ENCODE measurements around the gene AHDC1. TPM values are rescaled to one million over a fixed set of nuclear protein-coding genes. Genes with fewer than 3 reads are reported as not detected.

Gene AHDC1
- total RNA-seq, 1 experiment from 2014 or later, result 20.8 TPM

DNA sequence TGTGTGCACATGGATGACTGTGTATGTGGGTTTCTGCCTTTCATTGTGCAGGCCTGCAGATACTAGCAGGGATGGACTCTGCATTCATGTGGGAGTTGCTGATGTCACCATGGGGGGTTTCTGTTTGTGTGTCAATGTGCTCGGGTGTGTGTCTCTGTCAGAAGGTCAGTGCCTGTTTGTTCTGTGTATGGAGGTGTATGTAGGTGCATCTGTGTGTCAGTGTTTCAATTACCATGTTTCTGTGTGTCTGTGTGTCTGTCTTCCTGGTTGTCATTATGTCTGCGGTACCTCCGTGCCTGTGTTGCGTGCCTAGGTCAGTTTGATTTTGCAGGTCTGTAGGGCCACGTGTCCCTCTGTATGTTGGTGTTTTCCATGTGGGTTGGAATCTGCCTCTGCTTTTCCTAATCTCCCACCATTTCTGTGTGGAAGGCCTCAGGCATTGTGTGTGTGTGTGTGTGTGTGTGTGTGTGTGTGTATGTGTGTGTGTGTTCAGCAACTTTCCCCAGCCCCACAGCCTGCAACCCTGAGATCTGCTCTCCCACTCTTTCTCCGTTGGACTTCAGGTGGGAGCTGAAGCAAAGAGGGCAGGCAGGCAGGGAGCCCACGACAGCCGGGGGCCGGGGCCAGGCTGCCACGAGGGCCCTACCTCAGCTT, 77.2 kb downstream of the AHDC1 start:
- Mint-ChIP-seq H3K4me3 (ENCODE audit: low read depth, unreplicated experiment) (no peak overlapping the region), H3K4me1 (ENCODE audit: low read depth, unreplicated experiment) (peaks cover 12% of the 10 kb centered on the region), H3K9me3 (ENCODE audit: low read depth, unreplicated experiment) (no peaks in the 10 kb centered on the region), H3K27me3 (ENCODE audit: unreplicated experiment) (no peaks in the 10 kb centered on the region), H3K36me3 (ENCODE audit: insufficient read depth, unreplicated experiment) (peaks cover 16% of the 10 kb centered on the region), H3K27ac (ENCODE audit: unreplicated experiment) (peak overlapping the region; percentile 51)
- BruUV-seq (replicated peaks), result no TSS peak
- intact Hi-C loops (cut with micrococcal nuclease; ENCODE audit: unreplicated experiment), result no loop called here
- no peak for DNase-seq
- TF ChIP-seq, protein P1, sequence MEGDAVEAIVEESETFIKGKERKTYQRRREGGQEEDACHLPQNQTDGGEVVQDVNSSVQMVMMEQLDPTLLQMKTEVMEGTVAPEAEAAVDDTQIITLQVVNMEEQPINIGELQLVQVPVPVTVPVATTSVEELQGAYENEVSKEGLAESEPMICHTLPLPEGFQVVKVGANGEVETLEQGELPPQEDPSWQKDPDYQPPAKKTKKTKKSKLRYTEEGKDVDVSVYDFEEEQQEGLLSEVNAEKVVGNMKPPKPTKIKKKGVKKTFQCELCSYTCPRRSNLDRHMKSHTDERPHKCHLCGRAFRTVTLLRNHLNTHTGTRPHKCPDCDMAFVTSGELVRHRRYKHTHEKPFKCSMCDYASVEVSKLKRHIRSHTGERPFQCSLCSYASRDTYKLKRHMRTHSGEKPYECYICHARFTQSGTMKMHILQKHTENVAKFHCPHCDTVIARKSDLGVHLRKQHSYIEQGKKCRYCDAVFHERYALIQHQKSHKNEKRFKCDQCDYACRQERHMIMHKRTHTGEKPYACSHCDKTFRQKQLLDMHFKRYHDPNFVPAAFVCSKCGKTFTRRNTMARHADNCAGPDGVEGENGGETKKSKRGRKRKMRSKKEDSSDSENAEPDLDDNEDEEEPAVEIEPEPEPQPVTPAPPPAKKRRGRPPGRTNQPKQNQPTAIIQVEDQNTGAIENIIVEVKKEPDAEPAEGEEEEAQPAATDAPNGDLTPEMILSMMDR (IDR thresholded peaks at IDR 0.05; ENCODE audit: unreplicated experiment), result no peak
- CTCF ChIA-PET, result interaction anchor here (0.6 kb wide), 1 partner anchor 104 kb away, joined by 5 read pairs; no protein-coding TSS in a partner anchor

DNA sequence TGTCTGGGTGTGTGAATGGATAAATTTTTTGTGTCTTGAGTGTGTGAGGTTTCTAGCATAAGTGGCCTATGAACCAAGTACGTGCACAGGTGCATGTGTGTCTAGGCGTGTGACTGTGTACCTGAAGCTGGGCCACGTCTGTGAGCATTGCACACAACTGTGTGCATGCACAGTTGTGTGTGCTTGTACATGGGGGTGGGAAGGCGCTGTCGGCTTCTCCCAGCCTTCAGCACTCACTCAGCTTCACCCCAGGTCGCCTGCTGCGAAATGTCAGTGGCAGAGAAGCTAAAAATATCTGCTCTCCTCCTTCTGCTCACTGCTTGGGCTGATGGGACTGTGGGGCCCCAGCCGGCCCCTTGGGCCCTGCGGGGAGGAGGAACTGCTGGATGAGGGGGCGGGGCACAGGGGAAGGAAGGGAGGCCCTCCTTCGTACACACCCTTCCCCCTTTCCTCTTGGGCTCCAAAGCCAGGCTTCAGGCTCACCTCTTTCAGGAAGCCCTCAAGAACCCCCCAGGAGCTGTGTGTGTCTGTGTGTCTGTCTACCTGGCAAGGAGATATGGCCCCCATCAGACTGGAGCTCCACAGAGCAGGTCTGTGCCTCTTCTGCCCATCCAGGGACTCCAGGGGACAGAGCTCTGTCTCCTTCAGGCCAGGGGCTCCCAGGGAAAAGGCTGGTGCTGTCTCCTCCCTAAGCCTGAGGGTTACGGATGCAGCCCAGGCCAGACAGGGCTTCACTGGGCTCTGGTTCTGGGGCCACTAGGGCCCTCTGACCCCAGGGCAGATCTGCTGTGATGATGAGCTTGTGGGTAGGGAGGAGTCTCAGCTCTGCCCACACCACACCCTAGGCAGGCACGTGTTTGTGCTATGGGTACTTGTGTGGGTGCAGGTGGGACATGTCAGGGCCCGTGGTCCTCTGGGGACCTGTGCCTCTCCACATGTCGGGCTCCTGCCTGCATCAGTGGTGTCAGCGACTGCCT, 78.4 kb downstream of the AHDC1 start:
- CTCF ChIA-PET, result no interaction called here
- no peak for DNase-seq
- Mint-ChIP-seq H3K27me3 (ENCODE audit: unreplicated experiment) (no peaks in the 10 kb centered on the region), H3K27ac (ENCODE audit: unreplicated experiment) (no peak overlapping the region), H3K36me3 (ENCODE audit: insufficient read depth, unreplicated experiment) (peaks cover 16% of the 10 kb centered on the region), H3K9me3 (ENCODE audit: low read depth, unreplicated experiment) (no peaks in the 10 kb centered on the region), H3K4me1 (ENCODE audit: low read depth, unreplicated experiment) (peaks cover 13% of the 10 kb centered on the region), H3K4me3 (ENCODE audit: low read depth, unreplicated experiment) (no peak overlapping the region)
- TF ChIP-seq, protein P1 (IDR thresholded peaks at IDR 0.05; ENCODE audit: unreplicated experiment), result no peak
- BruUV-seq (replicated peaks), result no TSS peak
- intact Hi-C loops (cut with micrococcal nuclease; ENCODE audit: unreplicated experiment), result no loop called here

DNA sequence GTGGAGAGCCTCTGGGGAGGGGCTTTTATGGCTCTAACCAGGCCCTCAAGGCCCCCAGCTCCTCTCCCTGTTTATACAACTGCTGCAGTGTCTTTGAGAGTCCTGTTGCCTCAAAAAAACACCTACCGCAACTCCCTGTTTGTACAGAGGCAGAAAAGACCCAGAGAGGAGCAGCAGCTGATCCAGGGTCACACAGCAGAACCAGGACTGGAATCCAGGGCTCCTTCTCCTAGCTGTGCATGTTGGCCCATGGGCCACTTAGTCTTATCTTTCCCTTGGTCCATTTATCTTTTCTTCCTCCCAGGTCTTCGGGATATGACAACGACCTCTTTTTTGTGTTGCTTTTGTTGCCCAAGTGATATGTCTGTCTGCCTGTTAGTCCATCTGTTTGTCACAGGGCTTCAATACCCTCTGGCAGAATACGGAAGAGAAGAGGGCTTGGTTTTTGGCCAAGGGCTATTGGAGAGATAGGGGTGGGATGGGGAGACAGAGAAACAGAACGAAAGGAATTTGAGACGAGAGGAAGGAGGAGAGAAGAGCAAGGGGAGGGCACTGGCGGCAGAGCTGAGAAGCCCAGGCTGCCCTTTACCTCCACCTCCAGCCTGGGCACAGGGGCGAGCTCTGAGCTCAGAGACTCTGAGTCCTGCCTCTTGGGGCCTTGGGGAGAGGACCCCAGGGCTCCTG, 80.5 kb downstream of the AHDC1 start:
- TF ChIP-seq, protein P1 (IDR thresholded peaks at IDR 0.05; ENCODE audit: unreplicated experiment), result no peak
- CTCF ChIA-PET, result interaction anchor here (0.8 to 1.0 kb wide), 2 partner anchors 34 to 142 kb away, joined by 3 read pairs; no protein-coding TSS in a partner anchor
- DNase-seq, result no peak
- H3K4me1 Mint-ChIP-seq (ENCODE audit: low read depth, unreplicated experiment), result peaks cover 14% of the 10 kb centered on the region
- no peak overlapping the region for H3K27ac Mint-ChIP-seq (ENCODE audit: unreplicated experiment)
- no TSS peak for BruUV-seq (replicated peaks)
- intact Hi-C loops (cut with micrococcal nuclease; ENCODE audit: unreplicated experiment), result no loop called here
- H3K9me3 Mint-ChIP-seq (ENCODE audit: low read depth, unreplicated experiment), result no peaks in the 10 kb centered on the region
- peaks cover 4% of the 10 kb centered on the region for H3K36me3 Mint-ChIP-seq (ENCODE audit: insufficient read depth, unreplicated experiment)
- no peak overlapping the region for H3K4me3 Mint-ChIP-seq (ENCODE audit: low read depth, unreplicated experiment)
- no peaks in the 10 kb centered on the region for H3K27me3 Mint-ChIP-seq (ENCODE audit: unreplicated experiment)
